Inflammatory macrophage treated with lipopolysaccharide for 4 hours (primary cell): Measurements from ENCODE around the gene MLST8.
"Not testable (repeated sequence)": the region's sequence is repeated elsewhere in the genome, so short reads cannot be mapped to it uniquely, and the experiment has no call there.

ENCODE experiments used
- DNase-seq: peaks from one replicate; pipeline ENCODE4 v3.0.0-alpha.2; 2020

The MLST8 gene

GRCh38 chr16:2252806-2253148 lies 47.5 kb downstream of the MLST8 start:
- no peak for DNase-seq

GRCh38 chr16:2253293-2253692 lies 48.0 kb downstream of the MLST8 start:
- DNase-seq, result no peak

GRCh38 chr16:2256531-2257140 lies 51.4 kb downstream of the MLST8 start:
- DNase-seq, result no peak

- no peak for DNase-seq
Observed at GRCh38 chr16:2257726-2258125, 52.5 kb downstream of the MLST8 start.

DNA sequence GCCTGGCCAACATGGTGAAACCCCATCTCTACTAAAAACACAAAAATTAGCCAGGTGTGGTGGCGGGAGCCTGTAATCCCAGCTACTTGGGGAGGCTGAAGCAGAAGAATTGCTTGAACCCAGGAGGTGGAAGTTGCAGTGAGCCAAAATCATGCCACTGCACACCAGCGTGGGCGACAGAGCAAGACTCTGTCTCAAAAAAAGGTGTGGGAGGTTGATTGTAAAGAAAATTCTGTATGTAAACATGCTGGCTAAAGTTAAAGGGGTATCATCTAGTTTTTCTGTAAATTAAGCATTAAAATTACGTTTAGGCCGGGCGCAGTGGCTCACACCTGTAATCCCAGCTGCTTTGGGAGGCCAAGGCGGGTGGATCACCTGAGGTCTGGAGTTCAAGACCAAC lies 53.3 kb downstream of the MLST8 start:
- not testable (repeated sequence) for DNase-seq
